Panc1 (cell line): ENCODE data around the gene GNLY. TPM values are rescaled to one million over a fixed set of nuclear protein-coding genes. Genes with fewer than 3 reads are reported as not detected.

Experiments used
- ATAC-seq: fragments of 200-7000 bp; cut with Tn5 transposase; 2 replicates; pipeline ENCODE4 v1.9.1; 2020; ENCODE audit warnings: mild to moderate bottlenecking, moderate library complexity
- BruUV-seq: library from RNA; stranded (reverse); fragments of 400-500 nt; replicated peaks from 2 replicates; lab custom pipeline; 2021; lab: Mats Ljungman, UMichigan
- CTCF ChIA-PET: fragments of 300-600 bp; sonication (Branson Sonifier 250); formaldehyde crosslinking; loops from one replicate; lab custom pipeline; 2022; ENCODE audit warnings: antibody characterized with exemption; lab: Charles Lee
- POLR2A ChIA-PET: fragments of 300-600 bp; sonication (Branson Sonifier 250); formaldehyde crosslinking; loops from one replicate; lab custom pipeline; 2022; ENCODE audit warnings: antibody characterized with exemption; lab: Charles Lee
- DNase-seq: peaks from one replicate; pipeline ENCODE4 v3.0.0-alpha.2; 2010; ENCODE audit warnings: low read depth, low spot score
- H3K27ac ChIP-seq: 2 replicates; pipeline ENCODE4 v1.5.1; 2011; ENCODE audit warnings: mild to moderate bottlenecking, low read length, inconsistent platforms
- H3K27me3 ChIP-seq: fragments of 200-500 bp; sonication (Bioruptor generic); 2 replicates; pipeline ENCODE4 v1.6.0; 2014; ENCODE audit warnings: low read length, inconsistent platforms; ENCODE audit not compliant: control insufficient read depth, insufficient read depth
- H3K36me3 ChIP-seq: fragments of 200-500 bp; sonication (Bioruptor generic); 2 replicates; pipeline ENCODE4 v1.5.1; 2014; ENCODE audit warnings: inconsistent platforms, mild to moderate bottlenecking, low read length, moderate library complexity; ENCODE audit not compliant: control insufficient read depth, insufficient read depth
- H3K4me1 ChIP-seq: 2 replicates; pipeline ENCODE4 v1.5.1; 2011; ENCODE audit warnings: inconsistent platforms, mild to moderate bottlenecking, low read length, moderate library complexity; ENCODE audit not compliant: control insufficient read depth, insufficient read depth
- H3K4me3 ChIP-seq, 2 experiments: 2 replicates each; pipeline ENCODE4 v1.5.1; 2011 to 2012; ENCODE audit warnings: low read depth in 2 of 2, low read length in 2 of 2, mild to moderate bottlenecking in 2 of 2, inconsistent platforms in 1 of 2, moderate library complexity in 1 of 2
- H3K9me3 ChIP-seq: fragments of 200-500 bp; sonication (Bioruptor generic); 2 replicates; pipeline ENCODE4 v1.5.1; 2014; ENCODE audit warnings: low read depth, mild to moderate bottlenecking, inconsistent platforms, low read length, moderate library complexity; ENCODE audit not compliant: control insufficient read depth, insufficient read depth
- CTCF ChIP-seq: fragments of 450-650 bp; IDR thresholded peaks from 2 replicates; pipeline ENCODE4 v1.5.1; 2017; ENCODE audit warnings: mild to moderate bottlenecking
- POLR2AphosphoS5 ChIP-seq: IDR thresholded peaks from 2 replicates; pipeline ENCODE4 v1.6.1; 2012; ENCODE audit warnings: mild to moderate bottlenecking, low read depth, low read length, moderate library complexity
- REST ChIP-seq, 2 experiments: IDR thresholded peaks; 2 replicates each; pipeline ENCODE4 v1.6.1; 2011 to 2012; ENCODE audit warnings: low read depth in 2 of 2, control low read depth in 1 of 2, low read length in 1 of 2, mild to moderate bottlenecking in 1 of 2, moderate library complexity in 1 of 2; ENCODE audit not compliant: insufficient read depth in 1 of 2
- SIN3A ChIP-seq: IDR thresholded peaks from 2 replicates; pipeline ENCODE4 v1.6.1; 2012; ENCODE audit warnings: low read depth, mild to moderate bottlenecking, low read length, moderate library complexity, borderline replicate concordance; ENCODE audit not compliant: insufficient read depth
- TCF7L2 ChIP-seq: IDR thresholded peaks from 2 replicates; pipeline ENCODE4 v1.6.1; 2011; ENCODE audit warnings: mild to moderate bottlenecking, low read depth, low read length, inconsistent platforms
- in situ Hi-C: cut with HindIII; loops from 2 replicates; pipeline ENCODE4 v1.10.0; 2016; ENCODE audit warnings: low sequenced_read_pairs, low pct_unique_long_range_greater_than_20kb
- intact Hi-C: fragments of 100-400 bp; cut with micrococcal nuclease; formaldehyde crosslinking; loops from one replicate; pipeline ENCODE4 v1.10.0; 2022; ENCODE audit not compliant: unreplicated experiment
- total RNA-seq: library from RNA; stranded (reverse); gene quantifications from one replicate; pipeline ENCODE4 v1.2.1, GENCODE V29; 2021; ENCODE audit not compliant: unreplicated experiment

GNLY gene
- total RNA-seq, 1 experiment from 2014 or later: not detected

GRCh38 chr2:85682378-85682777, 11.8 kb upstream of the GNLY start:
- BruUV-seq: no TSS peak
- TF ChIP-seq CTCF (no peak), REST (IDR thresholded peaks at IDR 0.05; ENCODE audit: insufficient read depth in 1 of 2, low read depth in 2 of 2, low read length in 1 of 2) (no peak), SIN3A (no peak), TCF7L2 (no peak), POLR2AphosphoS5 (no peak)
- ATAC-seq (no peak), DNase-seq (no peak)
- no peak overlapping the region for H3K4me3 ChIP-seq
- H3K27me3 ChIP-seq: no peaks in the 10 kb centered on the region
- intact Hi-C loops (no loop called here), in situ Hi-C loops (no loop called here)
- no peaks in the 10 kb centered on the region; the same call in 1 of the 2 replicates for H3K4me1 ChIP-seq
- ChIA-PET POLR2A (no interaction called here), CTCF (interaction anchor here (0.7 kb wide), 1 partner anchor 34 kb away, joined by 3 read pairs; no protein-coding TSS in a partner anchor)
- H3K9me3 ChIP-seq: no peaks in the 10 kb centered on the region
- H3K27ac ChIP-seq: no peak overlapping the region
- H3K36me3 ChIP-seq: no peaks in the 10 kb centered on the region

- intact Hi-C loops (no loop called here), in situ Hi-C loops (no loop called here)
- no peak overlapping the region; the same call in 1 of the 2 replicates for H3K27ac ChIP-seq
- H3K36me3 ChIP-seq: no peaks in the 10 kb centered on the region
- no peaks in the 10 kb centered on the region for H3K9me3 ChIP-seq
- ChIA-PET CTCF (interaction anchor here (0.5 kb wide), 1 partner anchor 98 kb away, joined by 4 read pairs; no protein-coding TSS in a partner anchor), POLR2A (no interaction called here)
- H3K4me3 ChIP-seq: no peak overlapping the region
- TF ChIP-seq POLR2AphosphoS5: no peak
- no peak for TF ChIP-seq SIN3A
- no peak for TF ChIP-seq REST (IDR thresholded peaks at IDR 0.05; ENCODE audit: insufficient read depth in 1 of 2, low read depth in 2 of 2, low read length in 1 of 2)
- TF ChIP-seq TCF7L2: no peak
- TF ChIP-seq CTCF: no peak
- BruUV-seq: no TSS peak
- no peak for DNase-seq
- H3K27me3 ChIP-seq: no peaks in the 10 kb centered on the region; the same call in 1 of the 2 replicates
- no peak for ATAC-seq
- no peaks in the 10 kb centered on the region; the same call in 1 of the 2 replicates for H3K4me1 ChIP-seq
These were observed 9.8 kb upstream of the GNLY start for GRCh38 chr2:85684380-85684779.
